ENCODE data around the gene CCDC88C.

Gene CCDC88C

DNA sequence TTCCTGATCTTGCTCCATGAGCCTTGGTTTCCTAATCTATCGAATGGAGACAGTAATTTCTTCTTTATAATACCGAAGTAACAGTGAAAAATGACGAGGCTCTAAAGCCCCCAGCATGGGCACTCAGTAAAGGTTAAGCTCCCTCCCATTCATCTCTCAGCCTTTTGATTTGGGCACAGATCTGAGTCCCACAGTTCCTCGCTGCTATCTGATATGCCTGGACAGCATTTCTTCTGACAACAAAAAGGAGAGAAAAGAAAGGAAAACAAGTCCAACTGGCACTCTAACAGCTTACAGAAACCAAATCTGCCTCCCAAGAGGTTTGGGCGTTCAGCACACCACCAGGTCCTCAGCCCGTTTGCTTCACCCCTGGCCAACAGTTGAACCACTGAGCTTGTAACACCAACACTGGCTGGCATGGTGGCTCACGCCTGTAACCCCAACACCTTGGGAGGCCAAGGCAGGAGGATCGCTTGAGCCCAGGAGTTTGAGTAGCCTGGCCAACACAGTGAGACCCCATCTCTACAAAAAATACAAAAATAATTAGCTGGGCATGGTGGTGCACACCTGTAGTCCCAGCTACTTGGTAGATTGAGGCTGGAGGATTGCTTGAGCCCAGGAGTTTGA lies 19.5 kb downstream of the CCDC88C start:
- no peak for FAIRE-seq

DNA sequence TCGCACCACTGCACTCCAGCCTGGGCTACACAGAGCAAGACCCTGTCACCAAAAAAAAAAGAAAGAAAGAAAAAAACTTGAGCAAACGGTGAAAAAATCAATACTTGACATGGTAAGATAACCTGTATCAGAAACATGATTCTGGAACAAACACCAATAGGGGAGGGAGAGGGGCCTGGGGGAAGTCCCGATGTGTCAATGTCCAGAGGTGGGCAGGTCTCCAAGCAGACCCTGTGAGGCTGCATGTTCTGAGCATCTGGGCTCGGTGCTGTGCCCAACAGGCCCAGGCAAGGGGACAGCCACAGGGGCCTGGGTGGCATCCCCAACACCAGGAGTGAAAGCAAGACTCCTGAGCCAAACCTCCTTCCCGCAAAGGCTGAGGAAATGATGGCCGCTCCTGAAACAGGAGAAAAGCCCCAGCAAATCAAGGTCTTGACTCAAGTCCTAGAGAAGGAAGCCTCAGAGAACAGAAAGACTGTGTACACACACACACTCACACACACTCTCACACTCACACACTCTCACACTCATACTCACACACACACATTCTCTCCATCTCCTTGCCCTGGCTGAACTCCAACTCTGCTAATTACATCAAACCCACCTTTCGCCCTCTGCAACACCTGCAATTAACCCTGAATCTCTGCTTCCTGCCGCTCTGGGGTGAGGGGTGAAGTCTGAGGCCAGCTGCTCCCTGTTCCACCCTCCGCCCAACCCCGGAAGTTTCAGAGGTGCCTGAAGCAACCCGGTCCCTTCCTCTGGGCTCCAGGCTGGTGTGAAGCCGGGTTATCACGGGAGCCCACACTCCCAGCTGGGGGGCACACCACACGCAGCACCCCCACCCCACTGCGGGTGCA lies 20.4 kb downstream of the CCDC88C start:
- FAIRE-seq: no peak

DNA sequence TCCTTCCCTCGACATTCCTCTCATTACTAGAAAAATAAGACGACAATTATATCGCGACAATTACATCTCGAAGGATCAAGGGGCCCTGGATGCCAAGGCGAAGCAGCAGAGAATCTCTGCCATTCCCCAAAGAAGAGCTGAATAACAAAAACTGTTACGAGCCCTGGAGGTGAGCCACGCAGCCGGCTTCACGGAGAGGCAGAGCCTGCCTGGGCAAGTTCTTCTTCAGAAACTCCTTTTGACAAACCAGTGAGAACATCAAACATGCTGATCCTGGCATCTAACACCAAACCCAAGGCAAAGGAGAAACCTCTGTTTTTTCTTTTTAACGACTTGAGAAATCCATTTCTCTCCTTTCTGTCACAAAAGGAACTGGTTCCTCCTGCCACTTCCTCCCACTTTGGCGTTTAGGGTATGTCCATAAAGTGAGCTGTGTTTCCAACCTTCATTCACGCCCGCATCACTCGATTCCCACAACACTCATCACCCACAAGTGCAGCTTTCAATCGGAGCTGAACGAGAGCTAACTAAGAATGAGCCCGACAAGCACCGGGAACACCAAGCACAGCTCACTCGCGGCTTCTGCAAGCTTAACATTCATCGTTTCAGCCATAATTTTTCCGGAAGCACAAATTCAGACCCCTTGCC lies 21.5 kb downstream of the CCDC88C start:
- FAIRE-seq: no peak

- no peak for FAIRE-seq
Observed at GRCh38 chr14:91395466-91395865, 22.2 kb downstream of the CCDC88C start.

- FAIRE-seq: no peak
Observed at GRCh38 chr14:91394105-91395081, 23.2 kb downstream of the CCDC88C start.

DNA sequence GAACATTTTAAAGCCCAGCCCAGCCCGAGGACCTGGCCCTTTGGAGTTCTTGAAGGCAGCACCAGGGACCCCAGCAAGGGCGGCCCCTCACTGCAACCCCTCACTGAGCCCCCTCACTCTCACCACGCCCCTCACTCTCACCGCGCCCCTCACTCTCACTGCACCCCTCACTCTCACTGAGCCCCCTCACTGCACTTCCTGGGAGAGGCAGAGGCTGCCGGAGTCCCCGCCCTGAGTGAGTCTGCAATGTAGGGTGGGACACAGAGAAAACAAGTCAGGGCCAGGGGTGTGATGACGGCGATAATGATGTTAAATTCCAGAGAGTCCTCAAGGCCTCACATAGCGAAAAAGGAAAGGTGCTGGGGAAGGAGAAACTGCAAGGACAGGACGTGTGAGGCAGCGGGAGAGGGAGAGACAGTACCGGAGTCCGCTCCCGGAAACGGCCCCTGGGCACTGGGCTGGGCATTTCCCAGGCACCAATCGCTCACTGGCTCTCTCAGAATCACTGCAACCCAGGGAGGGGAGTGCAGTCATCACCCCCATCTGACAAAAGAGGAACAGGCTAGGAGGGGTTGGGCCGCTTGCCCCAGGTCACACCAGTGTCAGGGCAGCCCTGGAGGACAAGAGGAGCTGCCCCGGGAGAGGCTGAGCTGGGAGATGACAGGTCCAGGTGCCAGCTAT lies 24.9 kb downstream of the CCDC88C start:
- FAIRE-seq: no peak

DNA sequence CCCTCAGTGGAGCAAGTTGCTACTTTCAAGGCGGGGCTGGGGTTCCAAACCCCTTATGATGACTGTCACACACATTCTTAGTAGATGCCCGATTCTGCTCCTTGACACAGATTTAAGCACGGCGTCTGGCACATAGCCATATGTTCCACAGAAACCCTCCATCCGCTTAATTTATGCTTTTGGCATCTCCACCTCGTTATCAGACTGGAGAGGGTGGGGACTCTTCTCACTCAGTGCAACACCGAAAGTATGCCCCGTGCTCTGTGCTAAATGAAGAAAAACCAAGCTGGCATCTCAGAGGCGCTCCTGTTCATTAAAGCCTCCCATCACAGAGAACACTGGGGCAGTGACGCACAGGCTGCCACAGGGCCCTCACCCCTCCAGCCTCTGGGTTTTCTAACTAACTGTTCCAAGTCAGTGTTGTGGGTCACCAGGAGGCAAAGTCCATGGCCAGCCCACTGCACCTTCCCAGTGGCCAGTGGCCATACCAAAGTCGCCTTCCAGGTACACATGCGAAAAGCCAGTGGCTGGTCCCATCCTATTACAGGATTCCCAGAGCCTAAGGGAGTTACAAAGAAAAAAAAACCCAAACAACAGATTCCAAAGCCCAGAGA lies 27.3 kb downstream of the CCDC88C start:
- no peak for FAIRE-seq

- no peak for FAIRE-seq
Observed at GRCh38 chr14:91389150-91389549, 28.5 kb downstream of the CCDC88C start.

GRCh38 chr14:91388551-91388975 lies 29.1 kb downstream of the CCDC88C start:
- no peak for FAIRE-seq

DNA sequence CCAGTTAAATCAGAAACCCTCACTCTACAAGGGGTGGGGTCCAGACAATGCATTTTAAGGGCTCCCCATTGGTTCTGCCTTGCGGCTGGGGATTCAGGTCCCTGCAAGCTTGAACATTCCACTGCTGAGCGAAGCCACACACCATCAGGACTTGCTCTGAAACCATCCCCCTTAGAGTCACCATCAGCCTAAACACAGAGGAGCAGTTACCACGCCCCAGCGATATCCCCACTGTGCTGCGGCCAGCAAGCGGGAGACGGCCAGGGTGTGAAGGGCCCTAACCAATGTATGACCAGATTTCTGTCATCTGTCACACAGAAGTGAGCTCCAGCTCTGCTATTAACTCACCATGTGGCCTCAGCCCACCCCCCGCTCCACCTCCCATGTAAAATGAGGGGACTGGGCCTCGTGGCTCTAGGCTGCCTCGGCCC lies 29.7 kb downstream of the CCDC88C start:
- no peak for FAIRE-seq

- no peak for FAIRE-seq
Observed at GRCh38 chr14:91387169-91387835, 30.3 kb downstream of the CCDC88C start.

- no peak for FAIRE-seq
Observed at GRCh38 chr14:91385697-91386096, 31.9 kb downstream of the CCDC88C start.

DNA sequence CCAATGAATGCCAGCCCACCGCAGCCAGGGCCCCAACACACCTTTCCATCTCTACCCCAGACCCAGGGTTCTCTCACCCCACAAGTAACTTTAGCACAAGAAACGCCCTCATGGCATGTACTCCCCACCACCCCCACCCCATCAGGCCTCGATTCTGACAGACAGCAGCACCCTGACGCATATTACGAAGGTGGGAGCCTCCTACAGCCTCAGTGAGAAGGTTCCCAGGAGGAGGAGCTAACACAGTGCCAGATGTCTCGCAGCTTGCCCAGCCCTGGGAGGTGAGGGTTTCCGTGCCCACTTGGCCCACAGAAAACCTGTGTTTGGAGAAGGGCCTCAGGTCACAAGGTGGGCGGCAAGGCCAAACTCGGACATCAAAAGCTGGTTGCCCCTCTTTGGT lies 32.4 kb downstream of the CCDC88C start:
- no peak for FAIRE-seq

- no peak for FAIRE-seq
Observed at GRCh38 chr14:91383439-91383838, 34.2 kb downstream of the CCDC88C start.

DNA sequence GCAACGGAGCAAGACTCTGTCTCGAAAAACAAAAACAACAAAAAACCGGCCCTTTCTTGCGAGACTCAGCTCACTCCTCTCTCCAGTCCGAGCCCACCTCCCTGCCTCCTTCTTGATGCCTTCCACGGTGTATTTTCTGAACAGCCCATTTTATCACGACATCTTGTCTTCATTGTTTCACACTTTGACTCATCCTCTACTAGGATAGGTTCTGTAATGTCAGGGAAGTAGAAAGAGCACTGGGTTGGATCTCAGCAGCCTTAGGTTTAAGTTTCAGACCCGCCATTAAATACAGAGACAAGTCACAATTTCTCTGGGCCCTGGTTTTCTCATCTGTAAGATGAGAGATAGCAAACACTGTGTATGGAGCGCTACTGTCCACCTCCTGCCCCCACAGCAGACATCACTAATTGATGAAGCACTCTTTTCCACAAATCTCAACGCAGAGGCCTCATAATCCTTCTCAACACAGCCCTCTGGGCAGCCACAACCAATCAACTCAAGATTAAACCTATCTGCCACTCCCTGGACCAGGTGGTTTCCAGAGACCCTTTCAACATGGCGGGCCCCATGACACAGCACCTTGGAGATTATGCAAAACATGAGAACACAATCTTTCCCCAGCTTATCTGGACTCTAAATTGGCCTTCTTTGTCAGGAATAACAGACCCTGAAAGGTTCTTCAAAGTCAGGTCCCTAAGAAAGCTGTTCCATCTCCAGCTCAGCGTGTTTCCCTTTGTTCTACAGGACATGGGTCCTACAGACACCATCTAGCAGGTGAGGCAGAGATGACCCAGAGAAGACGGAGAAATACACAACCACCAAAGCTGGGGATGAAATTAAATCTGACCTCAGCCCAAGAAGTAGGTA lies 35.6 kb downstream of the CCDC88C start:
- FAIRE-seq: no peak

DNA sequence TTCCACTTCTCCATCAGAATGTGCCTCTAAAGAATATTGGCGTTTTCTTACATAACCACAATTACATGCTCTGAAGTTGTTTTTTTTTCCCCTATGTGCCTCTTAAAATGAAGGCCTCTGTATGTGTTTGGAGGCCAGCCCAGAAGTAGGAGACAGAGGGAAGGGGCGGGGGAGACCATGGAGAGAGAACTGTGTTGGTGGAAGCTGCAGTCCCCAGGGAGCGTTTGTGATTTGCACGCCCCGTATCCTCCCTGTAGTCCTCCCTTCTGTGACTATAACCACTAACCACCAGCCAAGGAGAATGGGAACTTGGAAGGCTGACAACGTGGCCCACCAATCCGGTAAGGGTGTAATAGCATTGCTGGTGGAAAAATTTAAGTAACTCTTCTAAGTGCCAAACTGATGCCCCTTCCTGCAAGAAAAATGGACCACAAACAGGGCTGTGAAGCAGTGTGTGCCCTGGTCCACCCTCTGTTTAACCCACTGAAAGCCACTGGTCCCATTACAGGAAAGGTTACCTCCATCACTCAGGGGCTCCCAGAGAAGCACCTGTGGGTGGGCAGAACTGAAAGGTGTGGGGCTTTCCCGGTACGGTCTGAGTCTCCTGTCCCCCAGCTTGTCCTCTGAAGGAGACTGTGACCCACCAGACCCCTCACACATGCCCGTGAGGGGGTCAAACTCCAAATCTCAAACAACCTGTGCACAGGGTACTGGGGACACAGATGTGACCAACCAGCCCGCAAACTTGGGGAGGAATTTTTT lies 36.8 kb downstream of the CCDC88C start:
- no peak for FAIRE-seq

DNA sequence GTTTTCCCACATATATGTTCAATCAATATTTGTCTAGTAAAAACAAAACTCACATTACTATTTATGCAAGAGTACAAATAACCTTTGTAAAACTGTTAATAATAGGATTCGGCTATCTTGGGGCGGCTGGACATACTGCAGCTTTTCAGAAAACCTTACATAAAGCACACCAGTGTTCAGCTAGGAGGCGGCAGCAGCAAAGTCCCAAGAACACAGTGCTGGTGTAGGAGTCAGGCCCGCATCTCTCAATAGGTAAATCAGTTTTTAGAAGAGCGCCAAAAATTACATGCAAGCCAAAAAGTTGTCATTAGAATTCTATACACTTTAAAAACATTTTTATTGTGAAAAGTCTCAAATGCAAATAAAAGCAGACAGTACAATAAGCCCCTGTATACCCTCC lies 37.5 kb downstream of the CCDC88C start:
- FAIRE-seq: no peak

DNA sequence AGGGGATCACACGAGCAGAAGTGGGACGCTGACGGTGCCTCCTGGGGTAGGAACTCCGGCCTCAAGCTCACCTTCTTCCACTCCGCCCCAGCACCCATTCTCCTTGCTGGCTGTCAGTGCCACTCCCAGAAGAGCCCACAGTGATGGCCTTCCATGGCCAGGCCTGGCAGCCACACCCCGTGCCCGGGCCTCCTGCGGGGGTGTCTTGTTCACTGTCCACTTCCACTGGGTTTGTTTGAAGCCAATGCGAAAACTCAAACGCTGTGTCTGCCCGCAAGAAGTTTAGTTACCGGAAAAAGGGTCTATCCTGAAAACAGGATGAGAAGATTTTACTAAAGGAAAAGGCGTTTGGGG lies 38.1 kb downstream of the CCDC88C start:
- FAIRE-seq: no peak

DNA sequence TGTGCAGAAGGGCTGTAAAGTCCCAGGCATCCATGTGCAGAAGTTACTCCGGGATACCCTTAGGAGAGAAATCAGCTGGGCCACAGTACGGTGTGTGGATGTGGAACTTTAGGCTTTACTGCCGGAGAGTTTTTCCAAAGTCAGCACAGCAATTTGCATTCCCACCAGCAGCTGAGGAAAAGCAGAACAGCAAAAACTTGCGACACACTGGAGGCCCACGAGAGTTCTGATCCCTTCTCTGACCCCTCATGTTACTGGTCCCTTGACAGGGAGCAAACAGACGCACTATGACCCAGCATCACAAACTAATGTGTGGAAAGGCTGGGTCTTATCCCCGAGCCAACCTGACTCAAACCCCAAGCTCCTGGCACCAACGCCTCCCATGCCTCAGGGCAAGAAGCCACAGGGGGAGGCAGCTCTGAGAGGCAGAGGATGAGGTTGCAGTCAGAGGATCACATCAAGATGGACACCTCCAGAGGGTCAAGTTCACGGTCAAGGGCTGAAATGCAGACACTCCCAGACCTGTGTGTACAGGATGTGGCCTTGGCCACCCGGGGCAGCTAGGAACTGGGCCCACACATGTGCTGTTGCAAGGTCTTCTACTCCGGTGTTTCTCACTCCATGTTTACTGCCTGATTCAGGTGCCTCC lies 38.6 kb downstream of the CCDC88C start:
- FAIRE-seq: no peak
